HFF-Myc (cell line): ENCODE results near the gene PPP2R2B.

Source experiments
- DNase-seq: peaks from one replicate; pipeline ENCODE4 v3.0.0-alpha.2; 2011; ENCODE audit warnings: low read depth; ENCODE audit errors: extremely low read depth
- H3K4me3 ChIP-seq: replicated peaks from 2 replicates; pipeline ENCODE4 v1.5.1; 2011; ENCODE audit warnings: low read depth, mild to moderate bottlenecking, control low read depth, low read length
- CTCF ChIP-seq: IDR thresholded peaks from 2 replicates; pipeline ENCODE4 v1.5.1; 2012; ENCODE audit warnings: mild to moderate bottlenecking, low read depth, low read length, control low read depth; ENCODE audit errors: missing control alignments

PPP2R2B gene

GRCh38 chr5:146718609-146719008 lies 159.9 kb downstream of the PPP2R2B start:
- no peak for DNase-seq
- TF ChIP-seq CTCF = no peak
- no peak overlapping the region for H3K4me3 ChIP-seq

GRCh38 chr5:146717951-146718350 lies 160.6 kb downstream of the PPP2R2B start:
- DNase-seq = no peak
- no peak overlapping the region for H3K4me3 ChIP-seq
- no peak for TF ChIP-seq CTCF

GRCh38 chr5:146716636-146717035 lies 161.9 kb downstream of the PPP2R2B start:
- no peak for DNase-seq
- no peak overlapping the region for H3K4me3 ChIP-seq
- TF ChIP-seq CTCF = no peak

GRCh38 chr5:146710348-146710747 lies 168.2 kb downstream of the PPP2R2B start:
- DNase-seq = no peak
- no peak overlapping the region for H3K4me3 ChIP-seq
- TF ChIP-seq CTCF = no peak

- H3K4me3 ChIP-seq = no peak overlapping the region
- no peak for TF ChIP-seq CTCF
- no peak for DNase-seq
These were observed 171.2 kb downstream of the PPP2R2B start for GRCh38 chr5:146707316-146707715.

GRCh38 chr5:146706321-146706972 lies 172.1 kb downstream of the PPP2R2B start:
- no peak overlapping the region for H3K4me3 ChIP-seq
- TF ChIP-seq CTCF = no peak
- no peak for DNase-seq

GRCh38 chr5:146704949-146705665 lies 173.4 kb downstream of the PPP2R2B start:
- H3K4me3 ChIP-seq = no peak overlapping the region
- TF ChIP-seq CTCF = no peak
- DNase-seq = no peak
